Spleen (tissue), 11 donors: Measurements from ENCODE around the gene DUSP16. TPM values are rescaled to one million over a fixed set of nuclear protein-coding genes. Genes with fewer than 3 reads are reported as not detected.
A peak's percentile ranks its signal among the peaks of the same experiment; 100 is the strongest.

Source experiments
- DNase-seq: peaks from one replicate; pipeline ENCODE4 v3.0.0-alpha.2; 2020
- H3K27ac ChIP-seq, 8 donors: fragments of 200-600 bp; sonication (generic) in 7 of 8; 1 replicate in 4 of 8; 2 replicates in 4 of 8; pipeline versions ENCODE4 v1.5.0 to v1.8.0; 2016 to 2021; ENCODE audit warnings: inconsistent platforms in 4 of 8, mild to moderate bottlenecking in 4 of 8, moderate library complexity in 1 of 8
- H3K27me3 ChIP-seq, 7 donors: fragments of 200-600 bp; sonication (generic) in 6 of 7; replicated peaks in 1 of 7; 1 replicate in 4 of 7; 2 replicates in 3 of 7; pipeline versions ENCODE4 v1.5.0 to v1.8.0; 2016 to 2021; ENCODE audit warnings: inconsistent platforms in 3 of 7, mild to moderate bottlenecking in 1 of 7
- H3K36me3 ChIP-seq, 6 donors: fragments of 200-600 bp; sonication (generic) in 5 of 6; 1 replicate in 4 of 6; 2 replicates in 2 of 6; pipeline versions ENCODE4 v1.5.0 to v1.8.0; 2016 to 2021; ENCODE audit warnings: inconsistent platforms in 2 of 6
- H3K4me1 ChIP-seq, 6 donors: fragments of 200-600 bp; sonication (generic) in 5 of 6; 1 replicate in 3 of 6; 2 replicates in 3 of 6; pipeline versions ENCODE4 v1.5.0 to v1.8.0; 2016 to 2021; ENCODE audit warnings: inconsistent platforms in 3 of 6
- H3K4me3 ChIP-seq, 8 donors: fragments of 200-600 bp; sonication (generic) in 7 of 8; 1 replicate in 4 of 8; 2 replicates in 4 of 8; pipeline versions ENCODE4 v1.5.0 to v1.8.0; 2016 to 2021; ENCODE audit warnings: inconsistent platforms in 4 of 8, mild to moderate bottlenecking in 4 of 8, moderate library complexity in 2 of 8
- H3K9me3 ChIP-seq, 8 donors: fragments of 200-600 bp; sonication (generic) in 7 of 8; 1 replicate in 4 of 8; 2 replicates in 4 of 8; pipeline versions ENCODE4 v1.5.0 to v1.8.0; 2016 to 2021; ENCODE audit warnings: inconsistent platforms in 4 of 8
- POLR2A ChIP-seq, 3 donors: fragments of 450-650 bp; IDR thresholded peaks; one replicate each; pipeline ENCODE4 v1.5.1; 2017; ENCODE audit warnings: antibody characterized with exemption in 3 of 3, mild to moderate bottlenecking in 1 of 3
- POLR2AphosphoS5 ChIP-seq, 3 donors: sonication (generic); formaldehyde crosslinking; IDR thresholded peaks; one replicate each; pipeline ENCODE4 v1.5.1; 2017; ENCODE audit warnings: antibody characterized with exemption in 3 of 3
- WGBS, 5 donors: extraction: QIAGEN DNeasy Blood & Tissue Kit in 3 of 5; methylation state at CpG; one replicate each; pipeline versions ENCODE4 v1.1.5 to v1.1.7; 2013 to 2018; 5-methylcytosine and 5-hydroxymethylcytosine counted together
- intact Hi-C: fragments of 100-400 bp; cut with DNase I; formaldehyde crosslinking; loops from one replicate; pipeline ENCODE4 v1.15.0; 2023; ENCODE audit warnings: low total_unique reads
- polyA plus RNA-seq, 3 donors: library from polyadenylated mRNA; stranded (reverse); fragments of 200-250 nt; gene quantifications; one replicate each; pipeline ENCODE4 v1.2.1, GENCODE V29; 2013
- total RNA-seq, 7 donors: library from RNA; depleted of rRNA in 3 of 7; stranded (reverse); fragments of >200 nt in 3 of 7; fragmentation: NEBNext Ultra II Directional in 4 of 7; extraction: Animal tissue kit (Norgen Biotek cat#: 25700) in 4 of 7; gene quantifications; one replicate each; pipeline versions ENCODE4 v1.1.0 to v1.2.1, GENCODE V29; 2016 to 2021
- TF ChIP-seq, protein P1 (sequence below), 11 experiments: fragments of 200-600 bp in 7 of 11; fragments of 450-650 bp in 4 of 11; sonication (generic) in 4 of 11; IDR thresholded peaks in 8 of 11; conservative IDR thresholded peaks in 3 of 11; 1 replicate in 7 of 11; 2 replicates in 4 of 11; pipeline versions ENCODE4 v1.4.0 to v1.8.0; 2016 to 2021; ENCODE audit warnings: antibody characterized with exemption in 11 of 11, inconsistent platforms in 4 of 11, mild to moderate bottlenecking in 1 of 11
- donor health status: healthy with polysubstance abuse.
- donor health status: DM: no; HTN: no; CAD: no; lungs with moderate emphysema.
- donor health status: DM: no; HTN: no; CAD: no.
- donor health status: Bipolar disorder and iron deficiency.
- donor health status: healthy.
- donor health status: DM: no; HTN: no; CAD: no.
- donor health status: DM: yes; HTN: yes; CAD: no.

DUSP16 gene
- total and polyA plus RNA-seq, 10 donors: 2.2 to 43.7 (median 20.8) TPM

DNA sequence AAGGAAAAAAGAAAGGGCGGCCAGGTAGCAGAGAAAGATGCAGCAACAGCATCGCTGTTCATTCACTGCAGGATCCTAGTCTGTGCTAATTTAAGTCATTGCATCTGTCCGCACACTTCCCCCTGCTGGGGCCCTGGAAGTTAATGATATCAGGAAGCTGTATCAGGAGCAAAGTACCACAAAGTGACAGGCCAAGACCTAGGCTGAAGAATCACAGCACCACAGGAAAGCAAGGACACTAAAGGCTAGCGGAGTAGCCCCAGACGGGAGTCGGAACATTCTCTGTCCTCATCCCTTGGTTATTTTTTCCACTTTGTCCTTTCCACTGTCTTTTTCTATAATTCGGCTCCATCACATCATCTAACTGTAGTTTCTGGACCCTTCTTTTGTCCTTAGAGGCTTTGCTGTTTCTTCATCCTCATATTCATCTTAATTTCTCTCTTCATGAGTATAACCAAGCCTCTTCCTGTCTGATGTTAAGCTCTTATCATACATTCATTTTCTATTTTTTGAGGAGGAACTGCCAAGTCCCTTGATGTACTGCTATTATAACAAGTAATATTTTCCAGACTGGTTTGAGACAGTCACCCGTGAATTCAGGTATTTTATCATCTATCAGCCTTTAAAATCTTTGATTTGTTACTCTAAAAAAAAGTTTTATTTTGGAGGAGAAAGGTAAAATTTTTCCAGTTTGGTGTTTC lies 28.3 kb downstream of the DUSP16 start:
- peaks cover 0 to 41% (median 18%) of the 10 kb centered on the region in 6 donors for H3K4me1 ChIP-seq
- no peak for DNase-seq
- 58 to 70% (median 60%) methylated on average over 8 of the region's 8 CpGs for WGBS, 5 donors

DNA sequence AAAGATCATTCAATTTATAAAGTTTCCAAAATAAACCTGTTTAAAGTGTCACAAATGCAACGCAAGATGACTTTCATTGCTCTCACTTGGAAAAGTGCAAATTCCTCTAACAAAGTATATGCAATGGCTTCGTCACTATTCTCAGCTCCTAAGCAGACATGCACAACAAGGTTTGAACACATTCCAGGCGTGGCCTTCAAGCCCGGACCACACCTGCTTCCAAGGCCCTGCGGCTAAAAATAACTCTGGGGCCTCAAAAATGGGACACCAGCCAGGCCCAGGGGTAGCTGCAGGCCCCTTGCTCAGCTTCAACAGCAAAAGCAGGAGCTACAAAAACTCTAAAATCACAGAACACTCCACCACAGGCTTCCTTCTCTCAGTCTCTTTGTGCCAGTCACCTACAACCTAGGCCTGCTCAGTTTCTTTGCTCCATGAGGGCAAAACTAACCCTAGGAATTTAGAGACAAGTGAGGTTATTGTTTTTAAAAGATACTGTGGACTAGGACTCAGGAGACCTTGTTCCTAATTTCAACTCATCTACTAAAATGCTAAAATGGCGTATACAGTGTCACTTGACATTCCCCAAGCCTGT lies 29.3 kb downstream of the DUSP16 start:
- intact Hi-C loops: no loop called here
- 65 to 73% (median 69%) methylated on average over 6 of the region's 6 CpGs for WGBS, 5 donors

More for the DNA sequence above, 28.3 kb downstream of the DUSP16 start:
- no peaks in the 10 kb centered on the region for H3K9me3 ChIP-seq
- H3K36me3 ChIP-seq: no peaks in the 10 kb centered on the region
- no peaks in the 10 kb centered on the region for H3K27me3 ChIP-seq
- H3K4me3 ChIP-seq: no peak overlapping the region
- H3K27ac ChIP-seq: peak overlapping the region in 5 of 8 donors; percentile 45 to 76 (median 60)
- no peak for TF ChIP-seq POLR2AphosphoS5 (IDR thresholded peaks at IDR 0.05)
- intact Hi-C loops: no loop called here

DNA sequence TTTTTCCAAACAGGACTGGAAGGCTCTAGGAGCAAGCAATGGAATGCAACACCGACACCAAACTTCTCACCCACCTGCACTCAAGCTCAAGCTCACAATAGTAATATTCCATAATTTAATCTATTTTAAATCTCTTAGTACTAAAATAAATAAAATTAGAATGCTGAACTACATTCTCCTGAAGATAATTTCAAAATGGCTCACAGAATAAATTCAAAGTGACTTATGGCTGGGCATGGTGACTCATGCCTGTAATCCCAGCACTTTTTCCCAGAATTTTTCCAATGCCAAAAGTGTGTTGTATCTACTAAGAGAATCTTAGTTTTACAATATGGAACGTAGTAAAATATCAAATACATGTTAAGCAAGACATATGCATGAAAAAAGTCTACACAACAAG lies 31.5 kb downstream of the DUSP16 start:
- no peak for TF ChIP-seq POLR2AphosphoS5 (IDR thresholded peaks at IDR 0.05)
- Histone ChIP-seq H3K4me1 (peaks cover 5 to 43% (median 25%) of the 10 kb centered on the region in 6 donors), H3K36me3 (no peaks in the 10 kb centered on the region), H3K27ac (no peak overlapping the region), H3K27me3 (no peaks in the 10 kb centered on the region), H3K4me3 (no peak overlapping the region), H3K9me3 (no peaks in the 10 kb centered on the region)
- 90 to 96% (median 93%) methylated on average over 2 of the region's 2 CpGs for WGBS, 5 donors
- DNase-seq: no peak
- intact Hi-C loops: no loop called here

More for the DNA sequence above, 29.3 kb downstream of the DUSP16 start:
- H3K9me3 ChIP-seq: no peaks in the 10 kb centered on the region
- H3K27me3 ChIP-seq: no peaks in the 10 kb centered on the region
- DNase-seq: no peak
- TF ChIP-seq, protein P1, sequence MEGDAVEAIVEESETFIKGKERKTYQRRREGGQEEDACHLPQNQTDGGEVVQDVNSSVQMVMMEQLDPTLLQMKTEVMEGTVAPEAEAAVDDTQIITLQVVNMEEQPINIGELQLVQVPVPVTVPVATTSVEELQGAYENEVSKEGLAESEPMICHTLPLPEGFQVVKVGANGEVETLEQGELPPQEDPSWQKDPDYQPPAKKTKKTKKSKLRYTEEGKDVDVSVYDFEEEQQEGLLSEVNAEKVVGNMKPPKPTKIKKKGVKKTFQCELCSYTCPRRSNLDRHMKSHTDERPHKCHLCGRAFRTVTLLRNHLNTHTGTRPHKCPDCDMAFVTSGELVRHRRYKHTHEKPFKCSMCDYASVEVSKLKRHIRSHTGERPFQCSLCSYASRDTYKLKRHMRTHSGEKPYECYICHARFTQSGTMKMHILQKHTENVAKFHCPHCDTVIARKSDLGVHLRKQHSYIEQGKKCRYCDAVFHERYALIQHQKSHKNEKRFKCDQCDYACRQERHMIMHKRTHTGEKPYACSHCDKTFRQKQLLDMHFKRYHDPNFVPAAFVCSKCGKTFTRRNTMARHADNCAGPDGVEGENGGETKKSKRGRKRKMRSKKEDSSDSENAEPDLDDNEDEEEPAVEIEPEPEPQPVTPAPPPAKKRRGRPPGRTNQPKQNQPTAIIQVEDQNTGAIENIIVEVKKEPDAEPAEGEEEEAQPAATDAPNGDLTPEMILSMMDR (IDR thresholded peaks at IDR 0.05 in 8 of 11, conservative IDR thresholded peaks at IDR 0.05 in 3 of 11): no peak
- TF ChIP-seq POLR2A (IDR thresholded peaks at IDR 0.05) (no peak), POLR2AphosphoS5 (IDR thresholded peaks at IDR 0.05) (peak in 2 of 3 donors; percentile 42 to 49)
- H3K4me3 ChIP-seq: no peak overlapping the region
- no peaks in the 10 kb centered on the region for H3K36me3 ChIP-seq
- H3K4me1 ChIP-seq: peaks cover 2 to 38% (median 17%) of the 10 kb centered on the region in 6 donors
- peak overlapping the region in 6 of 8 donors; percentile 29 to 76 (median 56) for H3K27ac ChIP-seq

DNA sequence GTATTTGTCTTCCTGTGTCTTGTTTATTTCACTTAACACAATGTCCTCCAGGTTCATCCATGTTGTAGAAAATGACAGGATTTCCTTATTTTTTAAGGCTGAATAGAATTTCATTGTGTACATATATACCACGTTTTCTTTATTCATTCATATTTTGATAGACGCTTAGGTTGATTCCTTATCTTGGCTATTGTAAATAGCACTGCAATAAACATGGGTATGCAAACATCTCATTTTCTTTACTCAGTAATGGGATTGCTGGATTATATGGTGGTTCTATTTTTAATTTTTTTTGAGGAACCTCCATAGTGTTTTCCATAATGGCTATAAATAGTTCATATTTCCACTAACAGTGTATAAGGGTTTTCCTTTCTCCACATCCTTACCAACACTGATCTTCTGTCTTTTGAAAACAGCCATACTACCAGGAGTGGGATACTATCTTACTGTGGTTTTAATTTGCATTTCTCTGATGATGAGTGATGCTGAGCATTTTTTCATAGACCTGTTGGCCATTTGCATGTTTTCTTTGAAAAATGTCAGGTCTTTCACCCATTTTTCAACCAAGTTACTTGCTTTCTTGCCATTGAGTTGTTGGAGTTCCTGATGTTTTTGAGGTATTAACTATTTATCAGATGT lies 32.8 kb downstream of the DUSP16 start:
- TF ChIP-seq, protein P1 (IDR thresholded peaks at IDR 0.05 in 8 of 11, conservative IDR thresholded peaks at IDR 0.05 in 3 of 11): no peak
- no peak for TF ChIP-seq POLR2AphosphoS5 (IDR thresholded peaks at IDR 0.05)
- TF ChIP-seq POLR2A (IDR thresholded peaks at IDR 0.05): no peak
- H3K4me3 ChIP-seq: no peak overlapping the region
- WGBS, 5 donors: 68 to 89% (median 84%) methylated on average over 2 of the region's 2 CpGs
- peaks cover 5 to 42% (median 25%) of the 10 kb centered on the region in 6 donors for H3K4me1 ChIP-seq
- no peak overlapping the region for H3K27ac ChIP-seq
- H3K36me3 ChIP-seq: no peaks in the 10 kb centered on the region
- DNase-seq: no peak
- no peaks in the 10 kb centered on the region for H3K9me3 ChIP-seq
- intact Hi-C loops: no loop called here
- H3K27me3 ChIP-seq: no peaks in the 10 kb centered on the region
